ENCODE results near the gene CDIP1.

GRCh38 chr16:4586291-4586690, 47.7 kb upstream of the CDIP1 start:
- TF ChIP-seq EZH2phosphoT487 (IDR thresholded peaks at IDR 0.05; ENCODE audit: borderline replicate concordance, low read length) (no peak), CTCF (IDR thresholded peaks at IDR 0.05; ENCODE audit: low read depth, low read length, poor library complexity, severe bottlenecking) (no peak)

Measured in DOHH2 (cell line).